K562 (cell line): ENCODE data around the gene NOBOX. TPM values are rescaled to one million over a fixed set of nuclear protein-coding genes. Genes with fewer than 3 reads are reported as not detected.

Experiments used
- ATAC-seq: fragments of 200-7000 bp; cut with Tn5 transposase; 3 replicates; pipeline ENCODE4 v1.9.1; 2020; ENCODE audit warnings: moderate library complexity
- BruUV-seq: library from RNA; stranded (reverse); fragments of 400-500 nt; replicated peaks from 2 replicates; lab custom pipeline; 2021; lab: Mats Ljungman, UMichigan
- CTCF ChIA-PET: fragments of 300-600 bp; formaldehyde crosslinking; extraction: SDS; loops from one replicate; lab custom pipeline; 2021; ENCODE audit warnings: low intra/inter-chr PET ratio; lab: Yijun Ruan, JAX
- POLR2A ChIA-PET: fragments of 300-600, 350-650 bp; sonication (Branson Sonifier 250); formaldehyde crosslinking; extraction: SDS; loops from one replicate; lab custom pipeline; 2021; ENCODE audit warnings: antibody characterized with exemption, inconsistent platforms; lab: Yijun Ruan, JAX
- DNase-seq, 4 experiments: peaks; one replicate each; pipeline versions ENCODE4 v3.0.0 to v3.0.0-alpha.2; 2011 to 2018; ENCODE audit warnings: low spot score in 3 of 4, mixed read lengths in 3 of 4; ENCODE audit errors: extremely low read depth in 1 of 4
- FAIRE-seq: peaks from 2 replicates; lab custom pipeline; 2011; peaks lifted over from hg19 to GRCh38; lab: Jason Lieb, UNC
- H2AFZ ChIP-seq: 2 replicates; pipeline ENCODE4 v1.6.0; 2011; ENCODE audit warnings: low read depth, low read length, control low read depth, inconsistent platforms
- H3K27ac ChIP-seq: fragments of 200-600 bp; 3 replicates; pipeline ENCODE4 v1.8.0; 2011; ENCODE audit warnings: low read depth, mild to moderate bottlenecking, control low read depth, inconsistent platforms, low read length, moderate library complexity, mixed read lengths; ENCODE audit errors: extremely low read depth
- H3K27me3 ChIP-seq, 2 experiments: fragments of 300-600 bp in 1 of 2; 2 replicates in 1 of 2; 3 replicates in 1 of 2; pipeline versions ENCODE4 v1.6.0 to v1.8.0; 2011; ENCODE audit warnings: inconsistent platforms in 2 of 2, low read length in 2 of 2, mild to moderate bottlenecking in 1 of 2, mixed read lengths in 1 of 2, moderate library complexity in 1 of 2; ENCODE audit not compliant: control insufficient read depth in 2 of 2, insufficient read depth in 2 of 2
- H3K36me3 ChIP-seq: fragments of 300-600 bp; 3 replicates; pipeline ENCODE4 v1.8.0; 2011; ENCODE audit warnings: mild to moderate bottlenecking, low read length, inconsistent platforms; ENCODE audit not compliant: control insufficient read depth, insufficient read depth
- H3K4me1 ChIP-seq, 2 experiments: fragments of 200-600 bp in 1 of 2; replicated peaks in 1 of 2; 2 replicates in 1 of 2; 3 replicates in 1 of 2; pipeline versions ENCODE4 v1.5.1 to v1.8.0; 2011; ENCODE audit warnings: inconsistent platforms in 2 of 2, low read length in 2 of 2, mild to moderate bottlenecking in 1 of 2, mixed read lengths in 1 of 2, moderate library complexity in 1 of 2; ENCODE audit not compliant: control insufficient read depth in 2 of 2, insufficient read depth in 2 of 2
- H3K4me2 ChIP-seq: 2 replicates; pipeline ENCODE4 v1.6.1; 2011; ENCODE audit warnings: low read length, control low read depth, inconsistent platforms, mixed read lengths; ENCODE audit not compliant: insufficient read depth
- H3K4me3 ChIP-seq: fragments of 200-600 bp; sonication (generic), shearing (Covaris generic); 2 replicates; pipeline ENCODE4 v1.5.1; 2016; ENCODE audit warnings: control low read depth, inconsistent platforms
- H3K79me2 ChIP-seq: fragments of 200-600 bp; 3 replicates; pipeline ENCODE4 v1.8.0; 2011; ENCODE audit warnings: low read length, inconsistent platforms; ENCODE audit not compliant: control insufficient read depth, insufficient read depth
- H3K9ac ChIP-seq, 2 experiments: 2 replicates each; pipeline versions ENCODE4 v1.6.0 to v1.6.1; 2011; ENCODE audit warnings: low read depth in 2 of 2, low read length in 2 of 2, control low read depth in 1 of 2, inconsistent platforms in 1 of 2, mild to moderate bottlenecking in 1 of 2, mixed read lengths in 1 of 2; ENCODE audit not compliant: insufficient read depth in 1 of 2
- H3K9me1 ChIP-seq: one replicate; pipeline ENCODE4 v1.6.0; 2011; ENCODE audit warnings: inconsistent platforms, mild to moderate bottlenecking, low read length, moderate library complexity; ENCODE audit not compliant: control insufficient read depth, insufficient read depth
- H3K9me3 ChIP-seq: replicated peaks from 2 replicates; pipeline ENCODE4 v1.5.1; 2011; ENCODE audit warnings: low read depth, low read length, inconsistent platforms; ENCODE audit not compliant: control insufficient read depth, insufficient read depth
- H4K20me1 ChIP-seq: replicated peaks from 2 replicates; pipeline ENCODE4 v1.6.1; 2011; ENCODE audit warnings: low read length, inconsistent platforms, mixed read lengths; ENCODE audit not compliant: control insufficient read depth, insufficient read depth
- ATF3 ChIP-seq, 2 experiments: fragments of 450-650 bp in 1 of 2; sonication (generic) in 1 of 2; formaldehyde crosslinking in 1 of 2; IDR thresholded peaks in 1 of 2; conservative IDR thresholded peaks in 1 of 2; 2 replicates each; pipeline versions ENCODE4 v1.6.1 to v1.8.1; 2016 to 2023; ENCODE audit warnings: mild to moderate bottlenecking in 2 of 2, moderate library complexity in 2 of 2, inconsistent platforms in 1 of 2, missing genetic modification reagents in 1 of 2
- ATF6 ChIP-seq: sonication (generic); formaldehyde crosslinking; IDR thresholded peaks from 2 replicates; pipeline ENCODE4 v1.4.0; 2020; ENCODE audit warnings: mild to moderate bottlenecking, missing genetic modification reagents
- CEBPB ChIP-seq: fragments of 450-650 bp; IDR thresholded peaks from 2 replicates; pipeline ENCODE4 v1.6.1; 2016; ENCODE audit warnings: missing genetic modification characterization, missing compliant biosample characterization
- CEBPG ChIP-seq, 3 experiments: fragments of 200-800 bp in 1 of 3; sonication (Bioruptor generic) in 1 of 3; sonication (generic) in 1 of 3; formaldehyde crosslinking in 1 of 3; IDR thresholded peaks in 2 of 3; conservative IDR thresholded peaks in 1 of 3; 2 replicates each; pipeline versions ENCODE4 v1.6.1 to v1.8.0; 2016 to 2022; ENCODE audit warnings: missing compliant biosample characterization in 2 of 3, missing genetic modification characterization in 2 of 3, mild to moderate bottlenecking in 1 of 3, missing genetic modification reagents in 1 of 3
- TARDBP ChIP-seq: fragments of 450-650 bp; IDR thresholded peaks from 2 replicates; pipeline ENCODE4 v1.6.1; 2016
- WGBS: fragments of 100-300 bp; shearing (Covaris generic); methylation state at CpG from one replicate; pipeline ENCODE4 v1.1.6; 2016; ENCODE audit warnings: low coverage, mixed read lengths; ENCODE audit not compliant: insufficient coverage; ENCODE audit errors: missing lambda C conversion rate; 5-methylcytosine and 5-hydroxymethylcytosine counted together
- in situ Hi-C: fragments of 300-500 bp; cut with MboI; formaldehyde crosslinking; loops from 4 replicates; pipeline ENCODE4 v1.15.0; 2018; ENCODE audit warnings: inconsistent platforms, mixed read lengths
- intact Hi-C: fragments of 100-400 bp; cut with micrococcal nuclease; formaldehyde crosslinking; loops from 2 replicates; pipeline ENCODE4 v1.14.2; 2022
- polyA plus RNA-seq, 8 experiments: library from polyadenylated mRNA; depleted of rRNA in 4 of 8; stranded (reverse) in 5 of 8; unstranded in 3 of 8; fragments of >200 nt; fragmentation: Nextera tagmentation in 2 of 8; fragmentation: Illumina TruSeq in 1 of 8; extraction: Ambion mirVana in 2 of 8; extraction: Trizol in 1 of 8; gene quantifications; 2 replicates each; pipeline versions ENCODE4 v1.2.1 to v1.2.3, GENCODE V29; 2011 to 2014; ENCODE audit warnings: inconsistent platforms in 1 of 8, missing spikeins in 1 of 8
- total RNA-seq, 7 experiments: library from RNA; depleted of rRNA in 6 of 7; stranded (reverse); fragments of >200 nt in 6 of 7; fragmentation: Illumina TruSeq in 2 of 7; extraction: Trizol in 2 of 7; gene quantifications; 2 replicates each; pipeline versions ENCODE4 v1.2.1 to v1.2.3, GENCODE V29; 2011 to 2021; ENCODE audit warnings: low replicate concordance in 1 of 7
- TF ChIP-seq, protein P1 (sequence below): fragments of 450-650 bp; IDR thresholded peaks from 2 replicates; pipeline ENCODE4 v1.7.1; 2018; ENCODE audit warnings: mild to moderate bottlenecking, low read depth; ENCODE audit not compliant: partially characterized antibody

Gene NOBOX
- total and polyA plus RNA-seq, 9 of the 15 experiments (the other 6 are each of a cell fraction or from before 2014, with no cell fraction given) = not detected

DNA sequence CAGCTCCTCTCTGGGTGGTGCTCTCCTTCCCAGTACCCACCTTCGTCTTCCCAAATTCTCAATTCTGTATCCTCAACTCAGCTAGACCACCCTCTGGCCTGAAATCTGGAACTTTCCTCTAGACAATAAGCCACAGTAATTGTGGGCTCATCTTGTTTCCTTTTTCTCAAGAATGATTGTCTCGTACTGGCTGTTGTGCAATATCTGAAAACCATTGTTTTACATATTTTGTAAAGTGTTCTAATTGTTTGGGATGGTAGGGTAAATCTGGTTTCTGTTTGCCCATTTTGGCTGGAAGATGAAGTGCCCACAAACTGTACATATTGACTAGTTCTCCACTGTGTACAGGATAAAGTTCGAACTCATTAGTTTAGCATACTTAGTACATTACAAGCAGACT, 11.3 kb upstream of the NOBOX start:
- POLR2A ChIA-PET = interaction anchor here (1.0 kb wide), 1 partner anchor 16 kb away, joined by 4 read pairs; no protein-coding TSS in a partner anchor
- Histone ChIP-seq H3K9ac (no peak overlapping the region), H3K27me3 (no peaks in the 10 kb centered on the region), H3K4me3 (no peak overlapping the region), H3K36me3 (no peaks in the 10 kb centered on the region), H3K79me2 (no peaks in the 10 kb centered on the region), H3K4me2 (no peak overlapping the region), H3K9me1 (no peaks in the 10 kb centered on the region), H3K27ac (no peak overlapping the region), H3K4me1 (no peaks in the 10 kb centered on the region), H2AFZ (no peak overlapping the region), H3K9me3 (no peaks in the 10 kb centered on the region), H4K20me1 (no peaks in the 10 kb centered on the region)
- intact Hi-C loops = no loop called here
- FAIRE-seq (no peak), ATAC-seq (no peak), DNase-seq (no peak)
- CTCF ChIA-PET = no interaction called here
- in situ Hi-C loops = no loop called here
- TF ChIP-seq, protein P1, sequence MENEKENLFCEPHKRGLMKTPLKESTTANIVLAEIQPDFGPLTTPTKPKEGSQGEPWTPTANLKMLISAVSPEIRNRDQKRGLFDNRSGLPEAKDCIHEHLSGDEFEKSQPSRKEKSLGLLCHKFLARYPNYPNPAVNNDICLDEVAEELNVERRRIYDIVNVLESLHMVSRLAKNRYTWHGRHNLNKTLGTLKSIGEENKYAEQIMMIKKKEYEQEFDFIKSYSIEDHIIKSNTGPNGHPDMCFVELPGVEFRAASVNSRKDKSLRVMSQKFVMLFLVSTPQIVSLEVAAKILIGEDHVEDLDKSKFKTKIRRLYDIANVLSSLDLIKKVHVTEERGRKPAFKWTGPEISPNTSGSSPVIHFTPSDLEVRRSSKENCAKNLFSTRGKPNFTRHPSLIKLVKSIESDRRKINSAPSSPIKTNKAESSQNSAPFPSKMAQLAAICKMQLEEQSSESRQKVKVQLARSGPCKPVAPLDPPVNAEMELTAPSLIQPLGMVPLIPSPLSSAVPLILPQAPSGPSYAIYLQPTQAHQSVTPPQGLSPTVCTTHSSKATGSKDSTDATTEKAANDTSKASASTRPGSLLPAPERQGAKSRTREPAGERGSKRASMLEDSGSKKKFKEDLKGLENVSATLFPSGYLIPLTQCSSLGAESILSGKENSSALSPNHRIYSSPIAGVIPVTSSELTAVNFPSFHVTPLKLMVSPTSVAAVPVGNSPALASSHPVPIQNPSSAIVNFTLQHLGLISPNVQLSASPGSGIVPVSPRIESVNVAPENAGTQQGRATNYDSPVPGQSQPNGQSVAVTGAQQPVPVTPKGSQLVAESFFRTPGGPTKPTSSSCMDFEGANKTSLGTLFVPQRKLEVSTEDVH = no peak
- peak; percentile 60 for TF ChIP-seq CEBPB
- no peak for TF ChIP-seq TARDBP
- TF ChIP-seq CEBPG (CRISPR knock-in tag; IDR thresholded peaks at IDR 0.05) = no peak
- peak in 1 of 2 experiments; percentile 56; a peak in 1 of 4 replicates for TF ChIP-seq CEBPG (tag; conservative IDR thresholded peaks at IDR 0.05 in 1 of 2, IDR thresholded peaks at IDR 0.05 in 1 of 2)
- no peak for TF ChIP-seq ATF6 (CRISPR knock-in tag)
- TF ChIP-seq ATF3 (IDR thresholded peaks at IDR 0.05) = no peak
- TF ChIP-seq ATF3 (CRISPR knock-in tag; conservative IDR thresholded peaks at IDR 0.05) = no peak
- 0% methylated on average over 3 of the region's 3 CpGs for WGBS
- no TSS peak for BruUV-seq
